NT2/D1 (cell line): Measurements from ENCODE around the gene ABCC8.

Experiments
- YY1 ChIP-seq: IDR thresholded peaks from 2 replicates; pipeline ENCODE4 v1.6.1; 2011; ENCODE audit not compliant: insufficient read length, insufficient read depth
- ZNF274 ChIP-seq: IDR thresholded peaks from 2 replicates; pipeline ENCODE4 v1.6.1; 2011; ENCODE audit warnings: mild to moderate bottlenecking, low read depth, low read length

GRCh38 chr11:17477084-17477333, 364 bp upstream of the ABCC8 start:
- TF ChIP-seq YY1: no peak
- TF ChIP-seq ZNF274: no peak
